Smooth muscle cell of the brain vasculature (primary cell): Measurements from ENCODE around the gene CRTC1.

Source experiments
- DNase-seq: peaks from one replicate; pipeline ENCODE4 v3.0.0-alpha.2; 2012; ENCODE audit warnings: low read depth, low spot score

CRTC1 gene

DNA sequence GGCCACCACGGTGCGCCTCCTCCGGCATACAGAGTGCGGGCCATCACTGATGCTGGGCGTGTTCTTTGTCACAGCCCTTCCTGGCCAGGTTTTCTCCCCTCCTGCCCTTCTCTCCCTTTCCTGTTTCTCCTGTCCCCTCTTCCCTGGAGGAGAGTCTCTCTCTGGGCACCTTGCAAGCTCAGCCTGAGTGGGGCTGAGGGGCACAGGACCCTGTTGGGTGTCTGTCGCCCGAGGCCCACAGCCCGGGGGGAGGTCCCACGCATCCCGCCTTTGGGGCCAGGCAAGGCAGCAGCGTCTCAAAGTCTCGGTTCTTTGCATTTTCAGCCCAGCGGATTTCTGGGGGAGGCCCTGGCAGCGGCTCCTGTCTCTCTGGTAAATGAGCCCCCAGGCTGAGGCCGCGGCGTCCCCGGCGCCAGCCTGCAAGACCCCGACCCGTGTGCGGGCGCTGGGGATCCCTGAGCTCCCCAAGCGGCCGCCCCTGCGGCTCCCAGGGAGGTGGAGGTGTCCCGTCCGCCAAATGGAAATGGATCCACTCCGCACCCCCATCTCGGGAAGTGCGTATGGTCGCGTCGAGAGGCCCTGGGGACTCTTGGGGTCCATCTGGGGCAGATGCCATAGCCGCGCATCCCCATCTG is 60.4 kb downstream of the CRTC1 start:
- DNase-seq = no peak

- DNase-seq = no peak
Measured at GRCh38 chr19:18745012-18745735, 61.7 kb downstream of the CRTC1 start.

DNA sequence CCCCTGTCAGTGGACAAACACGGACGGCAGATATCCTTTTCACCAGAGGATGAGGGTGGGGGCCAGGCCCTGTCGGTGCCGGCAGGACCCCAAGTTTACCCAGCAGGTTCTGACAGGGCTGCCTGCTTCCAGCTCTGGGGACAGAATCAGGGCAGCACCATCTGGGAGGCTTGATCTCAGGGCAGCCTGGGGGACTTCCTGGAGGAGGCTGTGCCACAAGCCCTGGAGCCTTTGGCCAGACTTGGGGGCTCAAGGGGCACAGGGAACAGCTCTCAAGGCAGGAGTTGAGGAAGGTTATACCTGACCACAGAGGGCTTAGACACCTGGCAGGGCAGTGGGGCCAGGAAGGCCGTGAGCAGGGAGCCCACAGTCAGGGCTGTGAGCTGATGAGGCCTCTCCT is 62.5 kb downstream of the CRTC1 start:
- no peak for DNase-seq

DNA sequence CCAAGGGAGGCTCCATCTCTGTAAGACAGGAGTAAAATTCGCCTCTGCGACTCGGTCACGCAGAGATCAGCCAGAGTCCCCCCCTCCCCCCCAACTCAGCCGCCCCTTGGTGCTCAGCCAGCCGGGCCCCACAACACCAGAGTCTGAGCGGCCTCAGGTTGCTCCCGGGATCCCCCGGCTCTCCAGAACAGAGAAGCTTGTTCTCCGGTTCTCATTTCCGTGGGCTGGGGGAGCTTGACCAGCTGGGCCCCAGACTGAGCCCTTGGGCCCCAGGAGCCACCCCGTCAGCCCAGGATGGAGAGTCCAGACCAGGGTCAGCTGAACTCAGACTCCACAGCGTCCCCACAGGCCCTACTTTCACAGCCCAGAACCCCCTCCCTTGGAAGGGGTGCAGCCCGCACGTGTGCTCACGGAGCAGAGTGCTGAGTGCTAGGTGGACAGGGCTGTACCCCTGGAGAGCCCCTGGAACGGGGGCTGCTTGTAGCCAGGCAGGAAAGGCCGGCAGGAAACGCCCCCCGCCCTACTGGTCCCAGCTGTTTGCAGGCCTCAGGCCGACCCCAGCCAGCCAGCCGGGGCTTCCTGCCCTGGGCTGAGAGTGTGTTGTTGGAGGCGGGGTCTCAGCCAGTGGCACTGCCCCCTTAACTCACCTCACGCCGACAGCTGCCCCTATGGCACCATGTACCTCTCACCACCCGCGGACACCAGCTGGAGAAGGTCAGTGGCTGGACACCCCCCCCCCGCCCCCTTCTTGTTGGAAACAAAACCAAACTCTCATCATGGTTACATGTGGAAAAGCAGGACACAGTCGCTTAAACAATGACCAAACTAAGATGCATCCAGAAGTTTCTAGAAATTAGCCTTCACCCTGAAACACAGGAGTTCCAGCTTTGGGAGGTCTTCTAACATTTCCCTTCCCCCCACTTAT is 63.2 kb downstream of the CRTC1 start:
- DNase-seq = no peak

GRCh38 chr19:18749362-18750231 is 66.1 kb downstream of the CRTC1 start:
- no peak for DNase-seq

DNA sequence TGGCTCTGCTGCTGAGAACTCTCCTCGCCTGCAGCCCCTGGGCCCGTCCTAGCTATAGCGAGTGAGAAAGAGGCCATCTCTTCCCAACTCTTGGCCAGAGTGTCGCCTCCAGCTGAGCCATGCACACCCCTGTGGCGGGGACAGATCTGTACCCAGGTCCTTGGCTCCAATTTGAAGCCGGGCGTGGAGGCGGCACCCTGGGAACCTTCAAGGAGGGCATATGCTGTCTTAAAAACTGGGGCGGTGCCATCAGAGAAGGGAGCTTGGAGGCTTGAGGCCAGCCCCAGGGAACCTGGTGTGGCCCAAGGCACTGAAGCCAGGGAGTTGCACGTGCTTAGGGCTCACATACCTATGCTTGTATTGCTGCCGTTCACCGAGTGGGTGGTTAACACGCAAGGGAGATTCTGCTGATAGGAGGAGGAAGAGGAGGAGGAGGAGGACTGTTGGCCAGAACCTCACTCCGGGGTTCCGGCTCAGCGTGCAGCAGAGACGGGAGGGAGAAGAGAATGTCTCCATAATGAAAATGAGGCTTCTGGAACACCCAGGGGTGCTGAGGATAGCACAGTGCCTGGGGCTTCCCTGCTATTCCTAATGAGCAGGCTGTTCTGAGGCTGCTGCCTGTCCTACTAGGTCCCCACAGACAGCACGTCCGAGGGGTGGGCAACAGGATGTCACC is 67.0 kb downstream of the CRTC1 start:
- DNase-seq = no peak

GRCh38 chr19:18751571-18751970 is 68.1 kb downstream of the CRTC1 start:
- DNase-seq = no peak

GRCh38 chr19:18754501-18754900 is 71.0 kb downstream of the CRTC1 start:
- no peak for DNase-seq

DNA sequence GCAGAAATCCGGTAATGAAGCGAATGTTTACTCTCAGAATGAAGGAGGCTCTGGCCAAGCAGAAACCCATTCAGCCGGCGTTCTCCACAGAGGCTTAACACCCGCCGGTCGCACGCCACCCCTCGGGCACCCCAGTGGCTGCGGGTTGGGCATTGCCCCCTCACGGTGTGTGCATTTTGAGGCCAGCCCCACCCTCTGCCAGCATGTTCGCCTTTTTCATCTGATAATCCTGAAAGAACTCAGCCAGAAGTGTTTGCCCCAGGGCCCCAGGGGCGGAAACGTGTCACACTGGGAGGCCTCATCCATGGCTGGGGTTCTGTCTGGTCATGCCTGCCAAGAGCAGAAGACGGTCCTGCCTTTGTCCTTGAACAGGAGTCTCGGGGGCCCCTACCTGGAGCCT is 73.4 kb downstream of the CRTC1 start:
- no peak for DNase-seq

DNA sequence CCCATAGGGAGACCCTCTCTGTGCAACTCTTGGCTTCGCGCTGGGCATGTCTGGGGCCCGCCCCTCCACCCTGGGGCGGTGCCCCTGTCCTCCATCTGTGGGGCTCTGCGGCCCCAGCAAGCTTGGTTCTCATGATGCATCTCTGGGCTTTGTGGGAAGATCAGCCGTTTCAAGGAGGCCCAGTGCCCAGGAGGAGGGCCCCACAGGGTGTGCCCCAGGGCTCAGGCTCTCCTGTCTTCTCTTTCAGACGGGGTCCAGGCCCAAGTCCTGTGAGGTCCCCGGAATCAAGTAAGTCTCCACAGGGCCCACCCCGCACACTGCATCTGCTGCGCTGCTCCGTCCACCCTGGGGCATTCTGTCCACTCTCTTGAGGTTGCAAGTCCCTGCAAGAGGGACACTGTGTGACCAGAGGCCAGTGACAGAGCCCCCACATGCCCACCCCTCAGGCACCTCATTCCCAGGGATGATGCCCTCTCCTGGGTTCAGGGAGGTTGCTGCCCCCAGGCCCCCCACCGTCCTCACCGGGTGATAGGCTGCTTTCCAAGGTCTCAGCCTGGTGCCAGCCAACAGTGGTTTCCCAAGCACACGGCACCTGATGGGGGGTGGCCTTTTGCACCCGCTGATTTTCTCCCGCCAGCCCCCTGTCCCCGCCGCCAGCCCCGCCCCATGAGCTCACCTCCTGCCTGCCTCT is 76.0 kb downstream of the CRTC1 start:
- no peak for DNase-seq

DNA sequence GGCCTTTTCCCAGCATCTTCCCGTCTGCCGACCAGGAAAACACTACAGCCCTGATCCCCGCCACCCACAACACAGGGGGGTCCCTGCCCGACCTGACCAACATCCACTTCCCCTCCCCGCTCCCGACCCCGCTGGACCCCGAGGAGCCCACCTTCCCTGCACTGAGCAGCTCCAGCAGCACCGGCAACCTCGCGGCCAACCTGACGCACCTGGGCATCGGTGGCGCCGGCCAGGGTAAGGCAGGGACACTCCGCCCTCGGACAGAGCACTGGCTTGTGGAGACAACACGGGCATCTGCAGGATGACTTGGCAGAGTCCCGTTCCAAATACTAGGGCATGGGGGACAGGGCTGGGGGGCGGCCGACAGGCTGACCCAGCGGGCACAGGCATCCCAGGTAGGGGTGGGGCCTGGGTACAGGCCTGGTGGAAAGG is 76.5 kb downstream of the CRTC1 start:
- no peak for DNase-seq

DNA sequence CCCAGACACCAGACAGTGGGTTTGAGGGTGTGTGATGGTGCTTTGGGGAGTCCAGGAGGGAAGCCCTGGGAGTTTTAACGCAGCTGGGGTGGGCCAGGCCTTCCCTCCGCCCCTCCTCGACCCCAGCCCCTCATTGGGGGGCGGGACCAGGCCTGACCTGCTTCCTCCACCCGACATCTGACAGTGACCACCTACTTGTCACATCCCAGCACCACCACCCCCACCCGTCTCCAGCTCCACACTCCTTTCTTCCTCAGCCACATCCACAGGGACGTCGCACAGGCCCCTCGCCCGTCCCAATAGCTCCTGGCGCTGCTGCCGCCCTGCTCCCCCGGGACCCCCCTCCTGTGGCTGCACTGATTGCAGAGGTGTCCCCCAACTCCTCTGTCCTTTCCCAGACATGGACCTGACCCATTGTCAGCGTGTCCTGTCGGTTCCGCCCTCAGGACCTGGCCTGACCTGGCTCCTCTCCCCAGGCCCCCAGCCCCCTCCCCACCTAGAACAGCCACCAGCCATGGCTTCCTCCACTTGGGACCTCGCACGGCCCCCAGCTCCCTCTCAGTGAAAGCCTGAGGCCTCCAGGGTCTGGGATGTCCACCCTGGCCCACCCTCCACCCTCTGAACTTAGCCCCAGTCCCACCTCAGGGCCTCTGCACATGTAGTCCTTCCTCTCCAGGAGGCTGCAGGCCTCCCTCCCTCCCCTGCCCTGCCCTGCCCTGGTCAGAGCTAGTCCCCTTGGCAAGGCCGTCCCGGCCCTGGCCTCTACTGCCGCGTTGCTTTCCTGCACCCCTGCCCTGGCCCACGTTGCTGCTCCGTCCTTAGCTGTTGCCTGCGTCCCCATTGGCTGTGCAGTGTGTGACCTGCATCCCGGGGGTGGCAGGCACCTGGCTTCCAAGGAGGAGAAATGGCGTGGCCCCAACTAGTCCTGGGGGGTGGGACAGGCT is 77.2 kb downstream of the CRTC1 start:
- DNase-seq = no peak

DNA sequence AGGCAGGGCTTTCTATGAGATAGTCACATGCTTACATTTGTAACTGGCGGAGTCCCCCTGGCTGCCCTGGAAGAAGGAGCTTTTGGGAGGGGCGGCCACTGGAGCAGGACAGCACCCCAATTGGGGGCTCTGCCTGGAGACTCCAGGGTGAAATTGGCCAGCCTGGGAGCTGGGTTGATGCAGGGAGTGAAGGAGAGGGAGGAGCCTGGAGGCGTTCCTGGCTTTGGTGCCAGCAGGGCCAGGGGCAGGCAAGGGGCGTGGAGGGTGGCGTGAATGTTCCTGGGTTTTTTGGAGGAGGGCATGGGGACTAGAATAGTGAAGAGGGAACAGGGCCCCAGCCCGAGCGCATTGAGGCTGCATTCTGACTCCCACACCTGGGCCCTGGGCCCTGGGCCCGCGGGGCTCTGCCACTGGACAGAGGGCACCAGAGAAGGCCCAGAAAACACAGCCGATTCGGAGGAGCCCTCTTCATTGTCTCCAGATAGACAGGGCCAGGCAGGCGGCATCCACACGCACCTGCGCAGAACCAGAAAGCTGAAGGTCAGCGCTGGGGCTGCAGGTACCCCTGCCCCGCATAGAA is 78.1 kb downstream of the CRTC1 start:
- DNase-seq = no peak

DNA sequence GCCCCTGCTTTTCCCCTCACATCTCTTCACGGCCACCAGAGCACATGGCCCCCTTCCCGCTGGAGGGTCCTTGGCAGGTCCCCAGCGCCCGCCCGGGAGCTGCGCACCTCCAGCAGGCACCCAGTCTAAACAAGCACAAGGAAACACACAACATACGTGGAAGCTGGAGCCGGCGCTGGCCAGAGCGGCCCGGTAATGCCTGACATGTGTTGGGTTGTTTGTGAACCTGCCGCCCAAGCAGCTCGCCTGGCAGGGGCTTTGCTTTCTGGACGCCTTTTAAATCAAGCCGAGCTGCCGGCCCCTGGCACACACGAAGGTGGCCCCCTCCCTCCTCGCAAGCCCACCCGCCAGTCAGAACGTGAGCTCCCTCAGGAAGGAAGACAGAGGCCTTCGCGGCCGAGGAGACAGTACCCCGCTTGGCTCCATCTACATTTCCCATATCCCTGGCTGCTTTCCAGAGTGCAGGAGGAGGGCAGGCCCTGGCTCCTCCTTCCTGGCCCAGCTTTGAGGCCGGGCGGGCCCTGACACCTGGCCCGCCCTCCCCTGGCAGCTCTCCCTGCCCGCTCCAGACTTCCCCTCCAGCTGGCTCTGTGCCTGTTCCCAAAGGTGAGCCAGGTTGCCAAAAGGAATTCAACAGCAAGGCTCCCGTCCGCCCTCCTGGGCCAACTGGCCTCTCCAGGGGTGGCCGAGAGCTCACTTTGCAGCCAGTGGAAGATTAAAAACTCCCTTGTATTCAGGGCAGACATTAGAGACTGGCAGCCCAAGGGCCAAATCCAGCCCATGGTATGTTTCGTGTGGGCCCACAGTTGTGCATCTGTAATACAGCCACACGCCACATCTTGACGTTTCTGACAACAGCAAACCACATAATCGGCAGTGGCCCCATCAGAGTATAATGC is 78.9 kb downstream of the CRTC1 start:
- no peak for DNase-seq

GRCh38 chr19:18763674-18764590 is 80.5 kb downstream of the CRTC1 start:
- no peak for DNase-seq

- DNase-seq = no peak
Measured at GRCh38 chr19:18764591-18765051, 81.1 kb downstream of the CRTC1 start.

DNA sequence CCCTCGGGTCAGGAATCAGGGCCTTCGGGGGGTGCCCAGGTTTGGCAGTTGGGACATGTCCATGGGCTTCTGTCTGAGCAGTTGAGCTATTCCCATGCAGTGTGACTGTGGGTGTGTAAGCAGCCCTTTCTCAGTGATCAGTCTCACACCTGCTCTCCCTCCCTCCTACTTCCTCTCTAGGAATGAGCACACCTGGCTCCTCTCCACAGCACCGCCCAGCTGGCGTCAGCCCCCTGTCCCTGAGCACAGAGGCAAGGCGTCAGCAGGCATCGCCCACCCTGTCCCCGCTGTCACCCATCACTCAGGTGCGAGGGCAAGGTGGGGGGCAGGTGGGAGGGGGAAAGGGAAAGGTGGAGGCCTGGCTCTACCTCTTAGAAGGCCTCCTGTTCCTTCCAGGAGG is 81.7 kb downstream of the CRTC1 start:
- DNase-seq = no peak
